Measurements from ENCODE around the gene RASGRF1. TPM values are rescaled to one million over a fixed set of nuclear protein-coding genes. Genes with fewer than 3 reads are reported as not detected.

Gene RASGRF1
- polyA plus RNA-seq, 1 donor, result 0.30 TPM

GRCh38 chr15:79067072-79067833, 23.3 kb downstream of the RASGRF1 start:
- no peak for DNase-seq

- no peak for DNase-seq
These were observed 24.0 kb downstream of the RASGRF1 start for GRCh38 chr15:79066391-79067071.

- DNase-seq, result no peak
These were observed 24.7 kb downstream of the RASGRF1 start for GRCh38 chr15:79065706-79066376.

- no peak for DNase-seq
These were observed 25.2 kb downstream of the RASGRF1 start for GRCh38 chr15:79065361-79065705.

GRCh38 chr15:79064496-79064895, 26.1 kb downstream of the RASGRF1 start:
- DNase-seq, result no peak

GRCh38 chr15:79060175-79060574, 30.4 kb downstream of the RASGRF1 start:
- no peak for DNase-seq

GRCh38 chr15:79059081-79059572, 31.5 kb downstream of the RASGRF1 start:
- no peak for DNase-seq

GRCh38 chr15:79058260-79058850, 32.2 kb downstream of the RASGRF1 start:
- DNase-seq, result no peak

GRCh38 chr15:79057050-79057449, 33.5 kb downstream of the RASGRF1 start:
- DNase-seq, result no peak

GRCh38 chr15:79054350-79054749, 36.2 kb downstream of the RASGRF1 start:
- no peak for DNase-seq

GRCh38 chr15:79053894-79054293, 36.7 kb downstream of the RASGRF1 start:
- no peak for DNase-seq

- DNase-seq, result no peak
These were observed 38.4 kb downstream of the RASGRF1 start for GRCh38 chr15:79051941-79052731.

- no peak for DNase-seq
These were observed 39.6 kb downstream of the RASGRF1 start for GRCh38 chr15:79051029-79051428.

- no peak for DNase-seq
These were observed 40.2 kb downstream of the RASGRF1 start for GRCh38 chr15:79050341-79050740.

- DNase-seq, result no peak
These were observed 41.2 kb downstream of the RASGRF1 start for GRCh38 chr15:79049416-79049815.

- no peak for DNase-seq
These were observed 42.7 kb downstream of the RASGRF1 start for GRCh38 chr15:79047676-79048439.

- no peak for DNase-seq
These were observed 43.7 kb downstream of the RASGRF1 start for GRCh38 chr15:79046691-79047404.

GRCh38 chr15:79045041-79045440, 45.5 kb downstream of the RASGRF1 start:
- DNase-seq, result no peak

- DNase-seq, result no peak
These were observed 48.2 kb downstream of the RASGRF1 start for GRCh38 chr15:79042213-79042928.

- DNase-seq, result no peak
These were observed 48.9 kb downstream of the RASGRF1 start for GRCh38 chr15:79041601-79042168.
